ENCODE measurements around the gene KCNK1.

- no peak for TF ChIP-seq CTCF (IDR thresholded peaks at IDR 0.05 in 8 of 11, conservative IDR thresholded peaks at IDR 0.05 in 3 of 11)
- no peak for TF ChIP-seq POLR2AphosphoS5 (IDR thresholded peaks at IDR 0.05)
These were observed 29.0 kb upstream of the KCNK1 start for GRCh38 chr1:233584931-233585330.
